GM04504 (cell line): ENCODE results near the gene BMP2K.
"Not testable (repeated sequence)": the region's sequence is repeated elsewhere in the genome, so short reads cannot be mapped to it uniquely, and the experiment has no call there.

Source experiments
- DNase-seq: peaks from one replicate; pipeline ENCODE4 v3.0.0-alpha.2; 2012; ENCODE audit warnings: low read depth

The BMP2K gene

GRCh38 chr4:78795594-78796416, 19.7 kb downstream of the BMP2K start:
- not testable (repeated sequence) for DNase-seq

- DNase-seq, result no peak
Observed at GRCh38 chr4:78796526-78796925, 20.4 kb downstream of the BMP2K start.

- no peak for DNase-seq
Observed at GRCh38 chr4:78797777-78798284, 21.7 kb downstream of the BMP2K start.

GRCh38 chr4:78799551-78800495, 23.7 kb downstream of the BMP2K start:
- no peak for DNase-seq

GRCh38 chr4:78800965-78801364, 24.8 kb downstream of the BMP2K start:
- no peak for DNase-seq

GRCh38 chr4:78803983-78804382, 27.8 kb downstream of the BMP2K start:
- no peak for DNase-seq

GRCh38 chr4:78806943-78807460, 30.9 kb downstream of the BMP2K start:
- DNase-seq, result no peak

GRCh38 chr4:78809295-78809694, 33.1 kb downstream of the BMP2K start:
- no peak for DNase-seq

GRCh38 chr4:78809928-78810835, 34.0 kb downstream of the BMP2K start:
- no peak for DNase-seq

GRCh38 chr4:78811034-78811433, 34.9 kb downstream of the BMP2K start:
- no peak for DNase-seq

- DNase-seq, result no peak
Observed at GRCh38 chr4:78818530-78819079, 42.5 kb downstream of the BMP2K start.

- no peak for DNase-seq
Observed at GRCh38 chr4:78824001-78824400, 47.9 kb downstream of the BMP2K start.

GRCh38 chr4:78827191-78827590, 51.0 kb downstream of the BMP2K start:
- DNase-seq, result no peak

- no peak for DNase-seq
Observed at GRCh38 chr4:78829296-78829695, 53.1 kb downstream of the BMP2K start.

- DNase-seq, result not testable (repeated sequence)
Observed at GRCh38 chr4:78839676-78840075, 63.5 kb downstream of the BMP2K start.

- not testable (repeated sequence) for DNase-seq
Observed at GRCh38 chr4:78840286-78840685, 64.1 kb downstream of the BMP2K start.

GRCh38 chr4:78845472-78845871, 69.3 kb downstream of the BMP2K start:
- no peak for DNase-seq

GRCh38 chr4:78846258-78846657, 70.1 kb downstream of the BMP2K start:
- DNase-seq, result no peak

- DNase-seq, result no peak
Observed at GRCh38 chr4:78862314-78862737, 86.2 kb downstream of the BMP2K start.

- DNase-seq, result no peak
Observed at GRCh38 chr4:78863254-78863869, 87.2 kb downstream of the BMP2K start.

- no peak for DNase-seq
Observed at GRCh38 chr4:78863991-78864390, 87.8 kb downstream of the BMP2K start.
